Neural cell (in vitro differentiated cells): ENCODE measurements around the gene LONRF3. TPM values are rescaled to one million over a fixed set of nuclear protein-coding genes. Genes with fewer than 3 reads are reported as not detected.

ENCODE experiments used
- H2AFZ ChIP-seq: fragments of 200-600, 300-800 bp; sonication (generic), shearing (Covaris generic); 2 replicates; pipeline ENCODE4 v1.6.0; 2014; ENCODE audit warnings: low read depth, mild to moderate bottlenecking, antibody characterized with exemption, low read length, moderate library complexity
- H3F3A ChIP-seq: fragments of 200-600 bp; shearing (Covaris generic); 2 replicates; pipeline ENCODE4 v1.6.1; 2016; ENCODE audit warnings: mild to moderate bottlenecking, moderate library complexity, mixed read lengths, antibody characterized with exemption, low read length; ENCODE audit not compliant: insufficient read depth, poor library complexity, severe bottlenecking
- H3K27ac ChIP-seq: fragments of 200-600, 300-800 bp; sonication (generic), shearing (Covaris generic); 2 replicates; pipeline ENCODE4 v1.5.1; 2014; ENCODE audit warnings: mild to moderate bottlenecking, low read length, moderate library complexity
- H3K27me3 ChIP-seq: fragments of 300-800, 200-600 bp; sonication (generic), shearing (Covaris generic); 2 replicates; pipeline ENCODE4 v1.6.0; 2014; ENCODE audit warnings: mild to moderate bottlenecking, low read depth, low read length, moderate library complexity; ENCODE audit not compliant: insufficient read depth
- H3K36me3 ChIP-seq: fragments of 300-800, 200-600 bp; sonication (generic), shearing (Covaris generic); 2 replicates; pipeline ENCODE4 v1.5.1; 2014; ENCODE audit warnings: mild to moderate bottlenecking, antibody characterized with exemption, low read length, moderate library complexity; ENCODE audit not compliant: insufficient read depth
- H3K4me2 ChIP-seq: fragments of 300-800, 200-600 bp; sonication (generic), shearing (Covaris generic); 2 replicates; pipeline ENCODE4 v1.6.0; 2014; ENCODE audit warnings: mild to moderate bottlenecking, low read length
- H3K4me3 ChIP-seq: fragments of 300-800, 200-600 bp; sonication (generic), shearing (Covaris generic); 2 replicates; pipeline ENCODE4 v1.5.1; 2014; ENCODE audit warnings: mild to moderate bottlenecking, low read length, moderate library complexity
- H3K79me2 ChIP-seq: fragments of 200-600 bp; shearing (Covaris generic); replicated peaks from 2 replicates; pipeline ENCODE4 v1.6.0; 2014; ENCODE audit warnings: mild to moderate bottlenecking, low read length, moderate library complexity; ENCODE audit not compliant: insufficient read depth
- H3K9ac ChIP-seq: fragments of 300-800, 200-600 bp; sonication (generic), shearing (Covaris generic); 2 replicates; pipeline ENCODE4 v1.6.1; 2016; ENCODE audit warnings: mild to moderate bottlenecking, low read length, mixed read lengths
- H3K9me2 ChIP-seq: fragments of 200-600 bp; shearing (Covaris generic); 2 replicates; pipeline ENCODE4 v1.6.1; 2016; ENCODE audit warnings: mild to moderate bottlenecking, low read length, mixed read lengths; ENCODE audit not compliant: insufficient read depth
- H3K9me3 ChIP-seq: fragments of 200-600, 300-800 bp; sonication (generic), shearing (Covaris generic); 2 replicates; pipeline ENCODE4 v1.6.1; 2016; ENCODE audit warnings: mild to moderate bottlenecking, mixed run types, low read length, moderate library complexity, mixed read lengths
- H4K20me1 ChIP-seq: fragments of 200-600 bp; shearing (Covaris generic); 2 replicates; pipeline ENCODE4 v1.6.1; 2016; ENCODE audit warnings: mild to moderate bottlenecking, mixed run types; ENCODE audit not compliant: insufficient read depth
- EP300 ChIP-seq: fragments of 450-650 bp; conservative IDR thresholded peaks from 2 replicates; pipeline ENCODE4 v1.6.1; 2014; ENCODE audit warnings: antibody characterized with exemption, mild to moderate bottlenecking, moderate library complexity; ENCODE audit not compliant: poor library complexity, severe bottlenecking
- EZH2 ChIP-seq: fragments of 200-600, 300-800 bp; shearing (Covaris generic), sonication (generic); IDR thresholded peaks from 2 replicates; pipeline ENCODE4 v1.6.1; 2014; ENCODE audit warnings: antibody characterized with exemption, low read length, borderline replicate concordance, mild to moderate bottlenecking; ENCODE audit not compliant: insufficient read depth, poor library complexity, severe bottlenecking
- MXI1 ChIP-seq: fragments of 450-650 bp; conservative IDR thresholded peaks from 2 replicates; pipeline ENCODE4 v1.6.1; 2014; ENCODE audit warnings: antibody characterized with exemption, mild to moderate bottlenecking; ENCODE audit not compliant: poor library complexity, severe bottlenecking
- POLR2AphosphoS5 ChIP-seq: IDR thresholded peaks from 2 replicates; pipeline ENCODE4 v1.6.1; 2012
- RAD21 ChIP-seq: fragments of 450-650 bp; conservative IDR thresholded peaks from 2 replicates; pipeline ENCODE4 v1.6.1; 2014; ENCODE audit warnings: antibody characterized with exemption, mild to moderate bottlenecking, moderate library complexity
- SMC3 ChIP-seq: fragments of 450-650 bp; conservative IDR thresholded peaks from 2 replicates; pipeline ENCODE4 v1.6.1; 2014; ENCODE audit warnings: antibody characterized with exemption, mild to moderate bottlenecking, moderate library complexity; ENCODE audit not compliant: poor library complexity
- TAF1 ChIP-seq: IDR thresholded peaks from 2 replicates; pipeline ENCODE4 v1.6.1; 2012; ENCODE audit warnings: low read depth
- polyA plus RNA-seq: library from polyadenylated mRNA; depleted of rRNA; stranded (reverse); fragments of >200 nt; gene quantifications from 2 replicates; pipeline ENCODE4 v1.2.3, GENCODE V29; 2014
- TF ChIP-seq, protein P1 (sequence below): IDR thresholded peaks from 2 replicates; pipeline ENCODE4 v1.6.1; 2012; ENCODE audit warnings: borderline replicate concordance
- TF ChIP-seq, protein P2 (sequence below): fragments of 450-650 bp; IDR thresholded peaks from 2 replicates; pipeline ENCODE4 v1.5.1; 2014; ENCODE audit warnings: antibody characterized with exemption, mild to moderate bottlenecking, moderate library complexity; ENCODE audit not compliant: poor library complexity, severe bottlenecking

Gene LONRF3
- polyA plus RNA-seq, 1 donor from 2014 or later, result 0.41 TPM

- Histone ChIP-seq H4K20me1 (no peaks in the 10 kb centered on the region), H3K36me3 (no peaks in the 10 kb centered on the region), H3K9me2 (no peaks in the 10 kb centered on the region), H3K27ac (no peak overlapping the region), H3K27me3 (no peaks in the 10 kb centered on the region), H3K9ac (no peak overlapping the region), H2AFZ (no peak overlapping the region), H3K79me2 (no peaks in the 10 kb centered on the region), H3K4me2 (no peak overlapping the region), H3K9me3 (no peaks in the 10 kb centered on the region), H3F3A (no peaks in the 10 kb centered on the region), H3K4me3 (no peak overlapping the region)
- TF ChIP-seq MXI1, result no peak
- TF ChIP-seq EZH2, result no peak
- TF ChIP-seq, protein P1, sequence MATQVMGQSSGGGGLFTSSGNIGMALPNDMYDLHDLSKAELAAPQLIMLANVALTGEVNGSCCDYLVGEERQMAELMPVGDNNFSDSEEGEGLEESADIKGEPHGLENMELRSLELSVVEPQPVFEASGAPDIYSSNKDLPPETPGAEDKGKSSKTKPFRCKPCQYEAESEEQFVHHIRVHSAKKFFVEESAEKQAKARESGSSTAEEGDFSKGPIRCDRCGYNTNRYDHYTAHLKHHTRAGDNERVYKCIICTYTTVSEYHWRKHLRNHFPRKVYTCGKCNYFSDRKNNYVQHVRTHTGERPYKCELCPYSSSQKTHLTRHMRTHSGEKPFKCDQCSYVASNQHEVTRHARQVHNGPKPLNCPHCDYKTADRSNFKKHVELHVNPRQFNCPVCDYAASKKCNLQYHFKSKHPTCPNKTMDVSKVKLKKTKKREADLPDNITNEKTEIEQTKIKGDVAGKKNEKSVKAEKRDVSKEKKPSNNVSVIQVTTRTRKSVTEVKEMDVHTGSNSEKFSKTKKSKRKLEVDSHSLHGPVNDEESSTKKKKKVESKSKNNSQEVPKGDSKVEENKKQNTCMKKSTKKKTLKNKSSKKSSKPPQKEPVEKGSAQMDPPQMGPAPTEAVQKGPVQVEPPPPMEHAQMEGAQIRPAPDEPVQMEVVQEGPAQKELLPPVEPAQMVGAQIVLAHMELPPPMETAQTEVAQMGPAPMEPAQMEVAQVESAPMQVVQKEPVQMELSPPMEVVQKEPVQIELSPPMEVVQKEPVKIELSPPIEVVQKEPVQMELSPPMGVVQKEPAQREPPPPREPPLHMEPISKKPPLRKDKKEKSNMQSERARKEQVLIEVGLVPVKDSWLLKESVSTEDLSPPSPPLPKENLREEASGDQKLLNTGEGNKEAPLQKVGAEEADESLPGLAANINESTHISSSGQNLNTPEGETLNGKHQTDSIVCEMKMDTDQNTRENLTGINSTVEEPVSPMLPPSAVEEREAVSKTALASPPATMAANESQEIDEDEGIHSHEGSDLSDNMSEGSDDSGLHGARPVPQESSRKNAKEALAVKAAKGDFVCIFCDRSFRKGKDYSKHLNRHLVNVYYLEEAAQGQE, result no peak
- no peak for TF ChIP-seq RAD21
- TF ChIP-seq POLR2AphosphoS5, result no peak
- TF ChIP-seq EP300, result no peak
- TF ChIP-seq SMC3, result no peak
- TF ChIP-seq, protein P2, sequence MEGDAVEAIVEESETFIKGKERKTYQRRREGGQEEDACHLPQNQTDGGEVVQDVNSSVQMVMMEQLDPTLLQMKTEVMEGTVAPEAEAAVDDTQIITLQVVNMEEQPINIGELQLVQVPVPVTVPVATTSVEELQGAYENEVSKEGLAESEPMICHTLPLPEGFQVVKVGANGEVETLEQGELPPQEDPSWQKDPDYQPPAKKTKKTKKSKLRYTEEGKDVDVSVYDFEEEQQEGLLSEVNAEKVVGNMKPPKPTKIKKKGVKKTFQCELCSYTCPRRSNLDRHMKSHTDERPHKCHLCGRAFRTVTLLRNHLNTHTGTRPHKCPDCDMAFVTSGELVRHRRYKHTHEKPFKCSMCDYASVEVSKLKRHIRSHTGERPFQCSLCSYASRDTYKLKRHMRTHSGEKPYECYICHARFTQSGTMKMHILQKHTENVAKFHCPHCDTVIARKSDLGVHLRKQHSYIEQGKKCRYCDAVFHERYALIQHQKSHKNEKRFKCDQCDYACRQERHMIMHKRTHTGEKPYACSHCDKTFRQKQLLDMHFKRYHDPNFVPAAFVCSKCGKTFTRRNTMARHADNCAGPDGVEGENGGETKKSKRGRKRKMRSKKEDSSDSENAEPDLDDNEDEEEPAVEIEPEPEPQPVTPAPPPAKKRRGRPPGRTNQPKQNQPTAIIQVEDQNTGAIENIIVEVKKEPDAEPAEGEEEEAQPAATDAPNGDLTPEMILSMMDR, result no peak
- no peak for TF ChIP-seq TAF1
Measured at GRCh38 chrX:119055687-119056086, 81.3 kb downstream of the LONRF3 start.

DNA sequence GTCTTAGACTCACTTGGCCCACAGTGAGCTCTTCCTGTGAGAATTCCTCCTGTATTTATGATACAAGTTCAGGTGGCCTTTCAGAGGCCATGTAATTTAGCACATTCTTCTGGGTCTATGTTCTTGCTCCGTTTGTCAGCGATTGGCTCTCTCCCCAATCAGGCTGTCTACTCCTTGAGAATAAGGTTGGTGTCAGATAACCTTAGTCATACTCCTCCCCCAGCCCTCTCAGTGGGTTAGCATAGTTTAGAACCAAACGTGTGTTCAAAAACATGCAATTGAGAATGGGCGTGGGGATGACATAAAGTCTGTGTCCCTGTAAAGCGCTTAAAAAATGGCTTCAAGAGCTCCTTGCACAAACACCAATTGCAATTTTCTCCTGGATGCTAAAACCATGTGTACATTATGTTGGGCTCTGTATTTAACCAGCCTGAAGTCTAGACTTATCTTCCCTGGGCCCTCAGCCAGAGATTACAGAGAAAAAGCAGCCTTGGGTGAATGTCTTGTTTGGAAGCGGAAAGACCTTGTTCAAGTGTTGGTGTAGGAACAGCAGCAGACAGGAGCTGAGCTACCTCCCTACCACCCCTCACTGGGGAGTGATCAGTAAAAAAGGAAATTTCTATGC is 88.4 kb downstream of the LONRF3 start:
- no peaks in the 10 kb centered on the region for H3K9me2 ChIP-seq
- H2AFZ ChIP-seq, result no peak overlapping the region
- H3K79me2 ChIP-seq, result no peaks in the 10 kb centered on the region
- H3K36me3 ChIP-seq, result no peaks in the 10 kb centered on the region
- no peak overlapping the region for H3K4me2 ChIP-seq
- no peak overlapping the region for H3K27ac ChIP-seq
- TF ChIP-seq POLR2AphosphoS5 (no peak), SMC3 (no peak)
- no peaks in the 10 kb centered on the region for H3K27me3 ChIP-seq
- H3F3A ChIP-seq, result no peaks in the 10 kb centered on the region
- no peak overlapping the region for H3K4me3 ChIP-seq
- H3K9me3 ChIP-seq, result no peaks in the 10 kb centered on the region
- no peaks in the 10 kb centered on the region for H4K20me1 ChIP-seq
- H3K9ac ChIP-seq, result no peak overlapping the region

DNA sequence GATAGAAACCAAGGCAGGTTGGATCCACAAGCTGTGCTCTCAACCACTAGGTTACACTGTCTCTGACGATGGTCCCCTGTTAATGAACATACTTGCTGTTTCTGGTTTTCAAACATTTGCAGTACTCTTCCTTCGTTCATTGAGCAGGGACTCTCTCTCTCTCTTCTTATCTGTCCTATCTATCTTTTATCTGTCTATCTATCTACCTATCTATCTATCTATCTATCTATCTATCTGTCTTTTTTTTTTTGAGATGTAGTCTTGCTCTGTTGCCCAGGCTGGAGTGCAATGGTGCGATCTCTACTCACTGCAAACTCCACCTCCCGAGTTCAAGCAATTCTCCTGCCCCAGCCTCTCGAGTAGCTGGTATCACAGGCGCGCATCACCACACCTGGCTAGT is 89.0 kb downstream of the LONRF3 start:
- no peak overlapping the region for H3K9ac ChIP-seq
- no peaks in the 10 kb centered on the region for H3F3A ChIP-seq
- no peaks in the 10 kb centered on the region for H4K20me1 ChIP-seq
- no peaks in the 10 kb centered on the region for H3K9me2 ChIP-seq
- TF ChIP-seq SMC3 (no peak), EZH2 (no peak), POLR2AphosphoS5 (no peak), EP300 (no peak), MXI1 (no peak), TAF1 (no peak), RAD21 (no peak)
- TF ChIP-seq, protein P1, result no peak
- TF ChIP-seq, protein P2, result no peak
- no peak overlapping the region for H3K4me3 ChIP-seq
- no peaks in the 10 kb centered on the region for H3K79me2 ChIP-seq
- no peaks in the 10 kb centered on the region for H3K36me3 ChIP-seq
- no peaks in the 10 kb centered on the region for H3K9me3 ChIP-seq
- no peaks in the 10 kb centered on the region for H3K27me3 ChIP-seq
- no peak overlapping the region for H3K27ac ChIP-seq
- no peak overlapping the region for H3K4me2 ChIP-seq
- no peak overlapping the region for H2AFZ ChIP-seq
